Thyroid gland (tissue), 4 donors: ENCODE data around the gene NDE1. TPM values are rescaled to one million over a fixed set of nuclear protein-coding genes. Genes with fewer than 3 reads are reported as not detected.

Experiments used
- DNase-seq, 2 donors: peaks; one replicate each; pipeline ENCODE4 v3.0.0-alpha.2; 2019
- H3K27ac ChIP-seq, 3 donors: fragments of 200-600 bp; sonication (generic); 1 replicate in 2 of 3; 2 replicates in 1 of 3; pipeline ENCODE4 v1.5.1; 2016 to 2019; ENCODE audit warnings: mild to moderate bottlenecking in 1 of 3, moderate library complexity in 1 of 3
- H3K27me3 ChIP-seq: fragments of 200-600 bp; sonication (generic); one replicate; pipeline ENCODE4 v1.5.1; 2019
- H3K36me3 ChIP-seq, 2 donors: fragments of 200-600 bp; sonication (generic); one replicate each; pipeline ENCODE4 v1.5.1; 2016 to 2019
- H3K4me1 ChIP-seq, 2 donors: fragments of 200-600 bp; sonication (generic); one replicate each; pipeline ENCODE4 v1.5.1; 2017 to 2019
- H3K4me3 ChIP-seq, 3 donors: fragments of 200-600 bp; sonication (generic); replicated peaks in 1 of 3; 1 replicate in 2 of 3; 2 replicates in 1 of 3; pipeline ENCODE4 v1.5.1; 2016; ENCODE audit warnings: mild to moderate bottlenecking in 1 of 3
- H3K9me3 ChIP-seq: fragments of 200-600 bp; sonication (generic); one replicate; pipeline ENCODE4 v1.5.1; 2017
- CTCF ChIP-seq, 6 experiments: fragments of 200-600 bp in 3 of 6; fragments of 450-650 bp in 3 of 6; sonication (generic) in 3 of 6; IDR thresholded peaks; one replicate each; pipeline ENCODE4 v1.5.1; 2016 to 2019; ENCODE audit warnings: antibody characterized with exemption in 6 of 6, mild to moderate bottlenecking in 2 of 6, inconsistent platforms in 1 of 6, moderate library complexity in 1 of 6
- POLR2A ChIP-seq, 2 donors: fragments of 450-650 bp; IDR thresholded peaks; one replicate each; pipeline ENCODE4 v1.6.1; 2017; ENCODE audit warnings: antibody characterized with exemption in 2 of 2, mild to moderate bottlenecking in 2 of 2, moderate library complexity in 1 of 2
- WGBS, 2 donors: methylation state at CpG; one replicate each; pipeline ENCODE4 v1.1.5; 2017; 5-methylcytosine and 5-hydroxymethylcytosine counted together
- intact Hi-C: fragments of 100-400 bp; cut with DNase I; formaldehyde crosslinking; loops from one replicate; pipeline ENCODE4 v1.15.1; 2023
- total RNA-seq, 4 donors: library from RNA; depleted of rRNA; stranded (reverse); fragments of >200 nt; gene quantifications; one replicate each; pipeline ENCODE4 v1.2.3, GENCODE V29; 2016

NDE1 gene
- total RNA-seq, 4 donors from 2014 or later, result 7.7 to 21.3 (median 14.7) TPM

GRCh38 chr16:15715221-15715620, 65.2 kb downstream of the NDE1 start:
- intact Hi-C loops, result no loop called here
- 92 to 98% methylated on average over 5 of the region's 5 CpGs for WGBS, 2 donors
- no peaks in the 10 kb centered on the region for H3K4me1 ChIP-seq
- no peak overlapping the region for H3K27ac ChIP-seq
- no peaks in the 10 kb centered on the region for H3K27me3 ChIP-seq
- H3K36me3 ChIP-seq, result no peaks in the 10 kb centered on the region
- H3K4me3 ChIP-seq, result no peak overlapping the region
- DNase-seq, result no peak
- TF ChIP-seq POLR2A (IDR thresholded peaks at IDR 0.05) (no peak), CTCF (IDR thresholded peaks at IDR 0.05) (no peak)
- no peaks in the 10 kb centered on the region for H3K9me3 ChIP-seq

GRCh38 chr16:15716694-15717447, 66.8 kb downstream of the NDE1 start:
- no peak overlapping the region for H3K4me3 ChIP-seq
- TF ChIP-seq POLR2A (IDR thresholded peaks at IDR 0.05) (no peak), CTCF (IDR thresholded peaks at IDR 0.05) (no peak)
- DNase-seq, result no peak
- WGBS, 2 donors, result 93 to 95% methylated on average over 14 to 23 of the region's 23 CpGs
- no peaks in the 10 kb centered on the region for H3K27me3 ChIP-seq
- no peaks in the 10 kb centered on the region for H3K4me1 ChIP-seq
- H3K9me3 ChIP-seq, result no peaks in the 10 kb centered on the region
- H3K36me3 ChIP-seq, result no peaks in the 10 kb centered on the region
- intact Hi-C loops, result no loop called here
- H3K27ac ChIP-seq, result no peak overlapping the region

DNA sequence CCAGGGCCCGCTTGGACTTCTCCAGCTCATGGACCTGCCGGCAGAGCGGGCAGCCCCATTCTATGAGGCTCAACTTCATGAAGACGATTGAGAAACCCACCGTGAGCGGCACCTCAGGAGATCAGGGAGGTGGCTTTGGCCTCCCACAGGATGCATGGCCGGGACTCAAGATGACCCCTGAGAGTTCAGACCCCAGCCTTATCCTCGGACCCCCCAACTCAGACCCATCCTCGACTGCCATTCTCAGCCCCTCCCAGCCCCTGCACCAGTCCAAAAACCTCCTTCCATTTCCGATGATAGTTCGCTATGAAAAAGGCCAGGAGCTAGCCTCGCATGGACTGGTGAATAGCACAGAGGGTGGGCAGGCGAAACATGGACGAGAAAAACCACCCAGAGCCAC, 71.0 kb downstream of the NDE1 start:
- 94 to 97% methylated on average over 12 to 14 of the region's 14 CpGs for WGBS, 2 donors
- Histone ChIP-seq H3K27me3 (no peaks in the 10 kb centered on the region), H3K4me3 (no peak overlapping the region), H3K36me3 (peaks cover 0 to 7% of the 10 kb centered on the region in 2 donors), H3K4me1 (no peaks in the 10 kb centered on the region), H3K9me3 (no peaks in the 10 kb centered on the region), H3K27ac (no peak overlapping the region)
- intact Hi-C loops, result no loop called here
- no peak for TF ChIP-seq POLR2A (IDR thresholded peaks at IDR 0.05)
- no peak for TF ChIP-seq CTCF (IDR thresholded peaks at IDR 0.05)
- DNase-seq, result no peak

DNA sequence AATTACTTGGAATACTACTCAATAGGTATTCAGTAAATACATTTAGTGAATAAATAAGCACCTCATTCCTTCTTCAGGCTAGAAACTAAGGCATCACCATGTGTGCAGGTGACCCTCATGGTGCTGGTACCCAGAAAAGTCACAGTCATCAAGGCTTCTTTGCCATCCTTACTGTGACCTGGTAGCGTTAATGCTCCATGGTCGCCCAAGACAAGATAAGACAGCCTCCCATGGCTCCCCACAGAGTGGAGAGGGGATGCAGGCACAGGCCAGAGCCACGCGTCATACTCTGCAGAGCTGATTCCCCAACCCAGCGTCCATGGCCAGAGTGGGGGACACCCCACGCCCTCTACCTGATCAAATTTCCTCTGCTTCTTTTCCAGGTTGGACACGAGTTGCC, 73.8 kb downstream of the NDE1 start:
- H3K4me1 ChIP-seq, result no peaks in the 10 kb centered on the region

More for the DNA sequence above, 73.8 kb downstream of the NDE1 start:
- 93 to 96% methylated on average over 7 of the region's 7 CpGs for WGBS, 2 donors
- TF ChIP-seq CTCF (IDR thresholded peaks at IDR 0.05) (no peak), POLR2A (IDR thresholded peaks at IDR 0.05) (no peak)
- DNase-seq, result no peak
- Histone ChIP-seq H3K4me3 (no peak overlapping the region), H3K27ac (no peak overlapping the region), H3K27me3 (no peaks in the 10 kb centered on the region), H3K36me3 (peaks cover 0 to 7% of the 10 kb centered on the region in 2 donors), H3K9me3 (no peaks in the 10 kb centered on the region)
- intact Hi-C loops, result no loop called here
